Cardiac septum (tissue), 1 donor: ENCODE data around the gene SSR2. TPM values are rescaled to one million over a fixed set of nuclear protein-coding genes. Genes with fewer than 3 reads are reported as not detected.

ENCODE experiments used
- DNase-seq: peaks from one replicate; pipeline ENCODE4 v3.0.0-alpha.2; 2020; ENCODE audit warnings: low spot score
- intact Hi-C: fragments of 100-400 bp; cut with DNase I; formaldehyde crosslinking; loops from one replicate; pipeline ENCODE4 v1.14.0; 2022
- total RNA-seq: library from RNA; stranded (reverse); fragmentation: NEBNext Ultra II Directional; extraction: Animal tissue kit (Norgen Biotek cat#: 25700); gene quantifications from one replicate; pipeline ENCODE4 v1.2.1, GENCODE V29; 2021
- donor health status: DM: no; HTN: no; CAD: no.

The SSR2 gene
- total RNA-seq, 1 donor from 2014 or later, result 81.2 TPM

- intact Hi-C loops, result no loop called here
- DNase-seq, result no peak
Measured at GRCh38 chr1:155964193-155964592, 56.6 kb downstream of the SSR2 start.

DNA sequence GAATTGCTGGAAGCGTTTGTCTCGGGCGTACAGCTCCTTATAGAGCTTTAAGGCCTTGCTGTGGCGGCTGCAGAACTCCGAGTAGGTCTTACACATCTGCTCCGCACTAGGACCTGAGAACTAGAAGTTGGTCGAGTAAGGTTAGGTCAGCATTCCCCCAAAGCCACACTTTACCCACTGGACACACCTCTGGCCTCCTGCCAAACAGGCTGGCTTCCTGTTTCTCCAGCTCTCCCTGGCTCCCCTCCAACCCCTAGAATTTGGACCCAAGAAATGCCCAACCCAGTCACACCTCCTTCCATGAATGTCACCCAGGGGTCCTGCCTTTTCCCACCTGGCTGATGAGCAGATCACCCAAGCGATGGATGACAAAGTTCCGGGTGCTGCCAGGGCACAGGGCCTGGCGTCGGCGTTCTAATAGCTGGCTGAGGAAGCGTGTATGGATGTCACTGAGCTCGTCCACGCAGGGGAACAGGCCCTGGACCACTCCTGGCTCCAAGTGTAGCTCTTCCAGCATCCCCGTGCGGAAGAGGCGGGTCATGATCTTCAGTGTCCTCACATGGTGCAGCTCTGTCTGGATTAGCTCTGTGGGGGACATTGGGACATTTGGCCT is 58.0 kb downstream of the SSR2 start:
- intact Hi-C loops, result no loop called here
- no peak for DNase-seq

GRCh38 chr1:155961937-155962336 is 58.8 kb downstream of the SSR2 start:
- intact Hi-C loops, result loop anchor here (2.0 kb wide), 2 partner anchors 17 to 21 kb away; partner anchors contain the start of genes ARHGEF2 and RXFP4
- DNase-seq, result peak; percentile 88

DNA sequence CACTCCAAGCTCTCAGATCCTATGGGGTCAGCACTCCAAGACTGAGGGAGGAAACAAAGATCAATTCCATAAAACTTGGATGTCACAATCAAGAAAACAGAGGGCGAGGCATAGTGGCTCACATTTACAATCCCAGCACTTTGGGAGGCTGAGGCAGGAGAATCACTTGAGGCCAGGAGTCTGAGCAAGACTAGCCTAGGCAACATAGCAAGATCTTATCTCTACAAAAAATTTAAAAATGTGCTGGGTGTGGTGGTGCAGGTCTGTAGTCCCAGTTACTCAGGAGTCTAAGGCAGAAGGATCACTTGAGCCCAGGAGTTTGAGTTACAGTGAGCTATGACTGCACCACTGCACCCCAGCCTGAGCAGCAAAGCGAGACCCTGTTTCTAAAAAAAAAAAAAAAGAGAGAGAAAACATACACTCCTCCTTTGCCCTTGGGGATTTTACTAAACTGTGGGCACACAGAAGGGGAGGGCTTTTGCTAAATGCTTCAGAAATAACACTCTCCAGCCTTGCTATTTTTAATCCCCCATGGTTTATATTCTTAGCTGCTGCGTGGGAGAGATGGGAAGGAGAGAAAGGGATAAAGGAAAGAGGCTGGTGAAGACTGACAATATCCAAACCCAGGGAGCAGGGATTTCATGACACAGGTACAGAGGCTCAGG is 60.5 kb downstream of the SSR2 start:
- DNase-seq, result no peak
- intact Hi-C loops, result loop anchor here (2.0 kb wide), 2 partner anchors 19 kb away; partner anchors contain the start of genes ARHGEF2 and RXFP4

Other genes starting within 250 kb of the SSR2 start
- 29.5 TPM for gene GON4L, start 163.7 kb downstream of the SSR2 start, total RNA-seq
- 24.4 TPM for gene SYT11, start 161.4 kb downstream of the SSR2 start, total RNA-seq
- gene RIT1, start 109.6 kb downstream of the SSR2 start, total RNA-seq, result 26.2 TPM
- gene KHDC4, start 86.5 kb downstream of the SSR2 start, total RNA-seq, result 26.8 TPM
- not detected for gene RXFP4, start 79.3 kb downstream of the SSR2 start, total RNA-seq
- 95.9 TPM for gene ARHGEF2, start 42.4 kb downstream of the SSR2 start, total RNA-seq
- gene UBQLN4, start 32.8 kb upstream of the SSR2 start, total RNA-seq, result 26.3 TPM
- 49.8 TPM for gene LAMTOR2, start 33.8 kb upstream of the SSR2 start, total RNA-seq
- gene RAB25, start 40.2 kb upstream of the SSR2 start, total RNA-seq, result not detected
- gene MEX3A, start 61.5 kb upstream of the SSR2 start, total RNA-seq, result 0.24 TPM
- 298 TPM for gene LMNA, start 93.8 kb upstream of the SSR2 start, total RNA-seq
- gene SEMA4A, start 132.6 kb upstream of the SSR2 start, total RNA-seq, result 2.7 TPM
- 15.4 TPM for gene SLC25A44, start 173.2 kb upstream of the SSR2 start, total RNA-seq
- 54.3 TPM for gene PMF1, start 192.1 kb upstream of the SSR2 start, total RNA-seq
- 0.78 TPM for gene BGLAP, start 221.2 kb upstream of the SSR2 start, total RNA-seq
- gene PAQR6, start 227.1 kb upstream of the SSR2 start, total RNA-seq, result 2.6 TPM